HG02798 (cell line): ENCODE measurements around the gene NRARP.
A peak's percentile ranks its signal among the peaks of the same experiment; 100 is the strongest.
"Not testable (repeated sequence)": the region's sequence is repeated elsewhere in the genome, so short reads cannot be mapped to it uniquely, and the experiment has no call there.

Experiments used
- ATAC-seq: cut with Tn5 transposase; IDR thresholded peaks from one replicate; pipeline ENCODE4 v1.9.1; 2021; ENCODE audit warnings: mild to moderate bottlenecking; ENCODE audit not compliant: unreplicated experiment, poor library complexity

The NRARP gene

DNA sequence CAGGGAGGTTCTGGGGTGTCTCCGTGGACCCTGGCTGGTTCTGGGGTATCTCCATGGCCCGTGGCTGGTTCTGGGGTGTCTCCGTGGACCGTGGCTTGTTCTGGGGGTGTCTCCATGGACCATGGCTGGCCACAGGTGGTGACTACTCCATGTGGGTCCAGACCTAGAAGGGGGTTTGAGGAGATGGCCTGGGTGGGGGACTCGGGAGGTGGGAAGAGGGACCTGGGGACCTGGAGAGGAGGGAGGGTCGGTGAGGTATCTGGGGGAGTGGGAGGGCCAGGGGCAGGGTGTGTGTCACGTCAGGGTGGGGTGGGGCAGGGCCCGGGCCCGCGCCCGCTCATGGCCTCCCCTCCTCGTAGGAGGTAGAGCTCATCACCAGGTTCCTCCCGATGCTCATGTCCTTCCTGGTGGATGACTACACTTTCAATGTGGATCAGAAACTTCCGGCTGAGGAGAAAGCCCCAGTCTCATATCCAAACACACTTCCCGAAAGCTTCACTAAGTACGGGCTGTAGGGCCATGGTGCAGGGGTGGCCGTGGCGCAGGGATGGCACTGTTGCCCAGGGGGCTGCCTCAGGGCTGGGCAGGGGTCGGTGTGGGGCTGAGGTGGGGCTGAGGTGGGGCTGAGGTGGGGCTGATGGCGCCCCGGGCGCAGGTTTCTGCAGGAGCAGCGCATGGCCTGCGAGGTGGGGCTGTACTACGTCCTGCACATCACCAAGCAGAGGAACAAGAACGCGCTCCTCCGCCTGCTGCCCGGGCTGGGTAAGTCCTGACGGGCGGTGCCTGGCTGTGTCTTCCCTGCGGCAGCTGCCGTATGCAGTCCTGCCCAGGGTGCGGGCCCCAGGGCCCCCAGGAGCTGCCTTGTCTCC lies 35.3 kb downstream of the NRARP start:
- ATAC-seq = no peak

DNA sequence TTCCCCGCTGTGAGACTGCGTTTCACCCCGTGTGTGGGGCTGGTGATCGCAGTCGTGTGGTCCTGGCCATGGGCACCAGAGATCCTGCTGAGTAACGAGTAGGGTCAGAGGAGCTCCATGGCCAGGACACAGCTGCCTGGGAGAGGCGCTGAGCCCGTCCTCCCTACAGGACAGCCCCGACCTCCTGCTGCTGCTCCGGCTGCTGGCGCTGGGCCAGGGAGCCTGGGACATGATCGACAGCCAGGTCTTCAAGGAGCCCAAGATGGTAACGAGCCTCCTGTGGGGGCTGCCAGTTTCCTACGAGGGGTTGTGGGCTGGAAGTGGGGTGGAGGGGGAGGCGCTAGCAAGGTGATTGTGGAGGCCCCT lies 35.9 kb downstream of the NRARP start:
- no peak for ATAC-seq

GRCh38 chr9:137265496-137266161 lies 36.4 kb downstream of the NRARP start:
- no peak for ATAC-seq

DNA sequence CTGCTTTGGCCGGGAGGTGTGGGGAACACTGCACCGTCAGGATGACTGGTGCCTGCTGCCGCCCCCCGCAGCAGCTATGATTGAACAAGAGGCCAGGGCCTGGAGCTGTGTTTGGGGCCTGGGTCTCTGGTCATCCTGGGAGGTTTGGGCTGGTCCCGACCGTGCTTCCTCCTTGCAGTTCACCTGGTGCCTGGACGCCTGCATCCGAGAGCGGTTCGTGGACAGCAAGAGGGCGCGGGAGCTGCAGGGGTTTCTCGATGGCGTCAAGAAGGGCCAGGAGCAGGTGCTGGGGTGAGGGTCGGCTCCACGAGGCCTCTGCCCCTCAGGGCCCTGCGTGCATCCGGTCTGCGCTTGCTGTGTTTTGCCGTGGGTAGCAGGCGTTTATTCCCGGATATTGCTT lies 38.0 kb downstream of the NRARP start:
- ATAC-seq = no peak

- ATAC-seq = no peak
Measured at GRCh38 chr9:137263506-137263905, 38.6 kb downstream of the NRARP start.

DNA sequence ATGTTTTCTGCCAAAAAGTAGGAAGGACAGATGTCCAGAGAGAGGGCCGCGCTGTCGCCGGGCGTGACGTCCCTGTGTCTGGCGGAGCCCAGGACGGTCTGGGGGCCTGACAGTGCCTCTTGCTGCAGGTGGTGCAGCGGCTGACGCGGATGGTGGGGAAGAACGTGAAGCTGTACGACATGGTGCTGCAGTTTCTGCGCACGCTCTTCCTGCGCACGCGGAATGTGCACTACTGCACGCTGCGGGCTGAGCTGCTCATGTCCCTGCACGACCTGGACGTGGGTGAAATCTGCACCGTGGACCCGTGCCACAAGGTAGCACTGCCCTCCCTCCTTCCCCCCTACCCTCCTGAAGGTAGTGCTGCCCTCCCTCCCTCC lies 39.2 kb downstream of the NRARP start:
- no peak for ATAC-seq

GRCh38 chr9:137262173-137262908 lies 39.7 kb downstream of the NRARP start:
- ATAC-seq = not testable (repeated sequence)

GRCh38 chr9:137256856-137257255 lies 45.2 kb downstream of the NRARP start:
- no peak for ATAC-seq

- ATAC-seq = no peak
Measured at GRCh38 chr9:137256362-137256761, 45.7 kb downstream of the NRARP start.

DNA sequence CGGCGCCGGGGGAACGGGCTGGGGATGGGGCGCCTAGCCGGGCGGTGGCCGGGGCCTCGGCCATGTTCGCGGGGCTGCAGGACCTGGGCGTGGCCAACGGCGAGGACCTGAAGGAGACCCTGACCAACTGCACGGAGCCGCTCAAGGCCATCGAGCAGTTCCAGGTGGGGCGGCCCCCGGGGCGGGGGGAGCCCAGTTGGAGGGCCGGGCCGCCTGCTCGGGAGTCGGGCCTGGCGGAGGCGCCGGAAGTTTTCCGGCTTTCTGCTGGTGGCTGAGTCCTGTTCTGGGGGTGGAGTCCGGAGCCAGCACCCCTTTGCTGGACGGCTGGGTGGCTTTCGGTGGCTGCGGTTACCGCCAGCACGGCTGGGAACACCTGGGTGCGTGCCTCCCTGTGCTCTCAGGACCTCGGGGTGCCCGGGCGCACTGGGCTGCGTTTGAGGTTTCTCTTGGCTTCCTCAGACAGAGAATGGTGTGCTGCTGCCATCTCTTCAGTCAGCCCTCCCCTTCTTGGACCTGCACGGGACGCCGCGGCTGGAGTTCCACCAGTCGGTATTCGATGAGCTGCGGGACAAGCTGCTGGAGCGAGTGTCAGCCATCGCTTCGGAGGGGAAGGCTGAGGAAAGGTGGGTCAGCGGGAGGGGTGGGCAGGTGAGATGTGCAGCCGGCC lies 46.5 kb downstream of the NRARP start:
- ATAC-seq = no peak

GRCh38 chr9:137254624-137255447 lies 47.2 kb downstream of the NRARP start, which contains the start of gene NELFB:
TSS of gene NELFB (plus strand) at chr9:137255327.
- ATAC-seq = peak; percentile 85

- no peak for ATAC-seq
Measured at GRCh38 chr9:137253717-137254623, 48.1 kb downstream of the NRARP start.

GRCh38 chr9:137252555-137253506 lies 49.2 kb downstream of the NRARP start:
- ATAC-seq = no peak

GRCh38 chr9:137251490-137252268 lies 50.4 kb downstream of the NRARP start:
- no peak for ATAC-seq

GRCh38 chr9:137251194-137251461 lies 50.9 kb downstream of the NRARP start, which contains the start of gene STPG3:
TSS of gene STPG3 (plus strand) at chr9:137251286. CDS start at chr9:137251287, 1 bp downstream.
- ATAC-seq = no peak

- no peak for ATAC-seq
Measured at GRCh38 chr9:137250329-137251193, 51.5 kb downstream of the NRARP start.
